Suppressor macrophage treated with lipopolysaccharide for 4 hours (primary cell): ENCODE measurements around the gene FYTTD1.
A peak's percentile ranks its signal among the peaks of the same experiment; 100 is the strongest.

Experiments used
- DNase-seq: peaks from one replicate; pipeline ENCODE4 v3.0.0-alpha.2; 2020

Gene FYTTD1

DNA sequence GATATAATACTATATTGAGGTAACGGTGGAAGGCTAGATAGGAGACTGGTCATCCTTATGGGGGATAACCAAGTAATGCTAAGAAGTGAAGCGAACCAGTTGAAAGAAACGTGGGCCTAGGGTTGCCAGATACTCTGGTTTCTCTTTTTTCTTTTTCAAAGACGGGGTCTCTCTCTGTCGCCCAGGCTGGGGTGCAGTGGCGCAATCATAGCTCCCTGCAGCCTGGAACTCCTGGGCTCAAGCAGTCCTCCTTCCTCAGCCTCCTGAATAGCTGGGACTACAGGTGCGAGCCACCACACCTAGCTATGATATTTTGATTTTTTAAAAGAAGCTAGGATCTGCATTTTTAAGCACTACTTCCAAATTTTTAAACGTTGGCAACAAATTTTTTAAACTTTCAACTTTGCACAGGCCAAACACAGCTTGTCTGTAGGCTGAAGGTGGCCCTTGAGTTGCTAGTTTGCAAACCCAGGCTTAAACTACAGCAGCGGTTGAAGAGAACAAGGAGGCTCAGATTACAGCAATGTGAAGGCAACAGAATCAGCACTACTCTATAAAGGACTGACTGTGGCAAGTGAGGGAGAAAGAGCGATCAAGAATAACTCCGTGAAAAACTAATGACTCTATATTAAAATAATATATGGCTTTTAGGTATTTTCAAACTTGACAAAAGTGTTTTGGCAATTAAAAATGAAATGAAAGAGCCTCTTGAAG lies 11.8 kb upstream of the FYTTD1 start:
- DNase-seq: no peak

DNA sequence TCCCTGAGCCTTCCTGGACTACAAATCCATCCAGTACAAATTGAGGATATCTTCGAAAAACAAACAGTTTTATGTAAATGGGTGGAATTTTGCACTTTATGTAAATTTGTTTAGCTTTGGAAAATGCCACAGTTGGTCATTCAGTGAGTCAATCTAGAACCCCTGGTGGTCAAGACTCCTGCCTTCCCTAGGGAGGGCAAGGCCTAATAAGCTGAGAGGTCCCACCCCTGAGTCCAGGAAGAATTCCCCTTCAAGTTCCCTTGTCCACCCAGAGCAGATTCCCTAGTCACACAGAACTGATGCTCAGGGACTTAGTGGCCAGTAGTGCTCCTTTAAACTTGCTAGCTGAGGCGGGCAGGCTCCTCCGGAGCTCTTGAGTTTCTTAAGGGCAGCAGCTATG lies 6.9 kb upstream of the FYTTD1 start:
- no peak for DNase-seq

DNA sequence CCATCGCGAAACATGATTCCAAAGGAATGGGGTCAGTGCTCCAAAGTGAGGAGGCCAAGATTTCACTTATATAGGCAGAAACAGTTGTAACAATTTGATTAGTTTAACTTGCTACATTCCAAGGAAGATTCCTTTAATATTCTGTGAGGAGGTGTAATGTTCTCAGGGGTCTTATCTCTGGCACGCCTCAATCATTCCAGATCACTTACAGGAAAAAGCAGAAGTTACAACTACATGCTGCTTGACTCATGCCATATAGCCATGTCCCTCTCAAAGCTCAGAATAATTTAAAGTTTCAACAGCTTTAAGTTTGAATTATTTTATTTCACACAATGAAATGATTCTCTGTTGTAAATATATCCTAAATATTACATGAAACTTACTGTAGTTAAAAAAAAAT lies 3.5 kb upstream of the FYTTD1 start:
- DNase-seq: no peak

DNA sequence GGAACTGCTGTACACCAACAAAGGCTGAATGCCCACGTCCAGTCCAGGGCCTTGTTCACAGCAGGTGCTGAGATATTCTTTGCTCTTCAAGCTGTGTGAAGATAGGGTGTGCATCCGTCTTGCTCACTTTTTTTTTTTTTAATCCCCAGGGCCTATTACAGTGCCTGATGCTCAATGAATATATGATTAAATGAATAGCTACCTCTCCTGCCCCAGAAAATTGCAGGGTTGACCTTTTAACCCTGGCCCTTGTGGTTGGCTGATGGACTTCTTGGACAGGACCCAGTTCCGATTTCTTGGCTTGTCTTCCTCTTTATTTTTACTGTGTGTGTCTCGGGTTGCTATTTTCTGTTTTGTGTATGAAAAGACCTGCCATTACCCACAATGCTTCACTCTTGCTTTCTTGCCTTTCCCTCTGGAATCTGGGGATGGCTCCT lies 2.9 kb upstream of the FYTTD1 start:
- DNase-seq: peak; percentile 81

DNA sequence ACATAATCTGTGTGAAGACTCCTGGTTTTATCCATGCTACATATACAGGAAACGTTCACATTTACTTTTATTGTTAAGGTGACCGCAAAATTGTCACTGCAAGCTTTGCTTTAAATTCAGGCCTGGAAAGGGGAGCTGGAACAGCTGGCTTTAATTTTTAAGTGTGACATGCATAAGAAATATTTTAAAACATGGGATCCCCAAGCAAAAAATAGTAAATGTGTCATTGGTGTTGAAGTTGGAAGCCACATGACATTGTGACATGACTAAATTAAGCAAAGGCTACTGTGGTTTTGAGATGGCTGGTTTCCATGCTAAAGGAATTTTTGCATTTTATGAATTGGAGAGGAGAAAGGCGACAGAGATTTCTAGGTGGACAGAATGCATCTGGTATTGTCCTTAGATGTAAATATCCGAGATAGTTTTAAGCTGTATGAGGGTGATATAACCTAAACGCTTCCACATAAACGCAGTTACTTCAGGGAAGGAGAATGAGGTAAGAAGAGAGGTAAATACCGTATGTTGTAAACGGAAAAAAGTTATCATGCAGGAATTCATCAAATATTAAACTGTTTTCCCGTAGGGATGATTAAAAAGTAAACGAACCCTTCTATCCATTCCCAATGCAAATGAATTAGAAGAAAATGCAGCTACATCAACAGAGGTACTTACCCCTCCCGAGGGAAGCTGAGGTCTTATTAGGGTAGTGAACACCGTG lies 927 bp upstream of the FYTTD1 start:
- DNase-seq: peak; percentile 61

DNA sequence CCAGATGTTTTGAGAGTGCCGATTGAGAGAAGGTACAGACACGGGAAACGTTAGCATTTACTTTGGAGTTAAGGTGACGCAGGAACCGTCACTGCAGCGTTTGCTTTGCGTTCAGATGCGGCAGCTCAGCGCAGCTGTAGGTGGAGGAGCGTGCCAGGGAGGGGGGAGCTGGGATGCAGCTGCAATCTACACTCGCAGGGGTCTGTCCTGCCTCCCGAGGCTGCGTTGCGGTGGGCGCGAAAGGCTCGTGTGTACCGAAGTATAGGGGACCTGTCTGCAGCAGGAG lies 425 bp upstream of the FYTTD1 start:
- DNase-seq: no peak

DNA sequence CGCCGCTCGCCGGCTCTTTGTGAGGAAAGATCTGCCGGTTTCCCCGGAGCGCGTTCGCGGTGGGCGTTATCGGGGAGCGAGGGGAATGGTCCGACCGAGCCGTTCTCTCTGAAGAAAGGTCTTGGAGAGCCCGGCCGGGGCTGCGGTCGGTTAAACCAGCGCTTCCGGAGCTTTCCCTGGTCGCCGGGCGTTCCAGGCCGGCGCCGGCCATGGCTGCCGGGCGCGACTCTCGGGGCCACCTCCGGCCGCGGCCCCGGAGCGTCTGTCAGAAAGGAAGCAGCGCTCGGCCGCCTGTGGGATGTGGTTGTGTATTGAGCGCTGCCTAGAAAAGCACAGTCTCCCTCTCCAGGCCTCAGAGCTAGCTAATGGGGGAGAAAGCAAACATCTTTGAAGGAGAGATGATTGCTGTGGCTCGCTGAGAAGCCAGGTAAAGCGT lies 731 bp downstream of the FYTTD1 start:
- DNase-seq: peak; percentile 80

DNA sequence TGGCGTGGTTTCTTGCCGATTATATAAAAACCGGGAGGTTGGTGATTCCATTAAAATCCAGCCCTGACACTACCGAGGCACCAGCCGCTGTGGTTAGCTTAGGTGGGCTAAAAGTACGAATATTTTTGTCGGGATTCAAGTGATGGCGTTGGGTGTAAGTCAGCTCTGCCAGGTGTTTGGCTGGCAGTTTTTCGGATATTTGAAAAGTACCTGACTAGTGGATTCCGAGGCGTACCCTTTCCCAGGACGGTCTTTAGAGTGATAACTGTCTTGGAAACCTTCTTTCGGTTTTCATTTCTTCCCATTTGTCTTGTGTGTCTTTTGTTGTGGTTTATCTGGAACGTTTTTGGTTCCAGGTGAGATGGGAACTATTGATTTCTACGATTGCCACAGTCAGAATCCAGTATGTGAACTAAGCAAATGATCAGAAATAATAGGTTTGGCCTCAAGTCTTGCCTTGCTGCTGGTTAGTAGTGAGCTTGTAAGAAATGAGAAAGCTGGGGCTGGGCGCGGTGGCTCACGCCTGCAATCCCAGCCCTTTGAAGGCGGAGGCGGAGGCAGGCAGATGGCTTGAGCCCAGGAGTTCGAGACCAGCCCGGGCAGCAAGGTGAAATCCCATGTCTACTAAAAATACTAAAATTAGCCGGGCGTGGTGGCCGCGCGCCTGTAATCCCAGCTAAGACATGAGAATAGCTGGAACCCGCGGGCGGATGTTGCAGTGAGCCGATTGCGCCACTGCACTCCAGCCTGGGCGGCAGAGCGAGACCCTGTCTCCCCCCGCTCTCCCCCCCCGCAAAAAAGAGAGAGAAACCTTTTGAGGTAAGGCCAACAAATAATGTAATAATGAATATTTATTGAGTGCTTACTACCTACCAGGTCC lies 1.4 kb downstream of the FYTTD1 start:
- DNase-seq: peak; percentile 63

DNA sequence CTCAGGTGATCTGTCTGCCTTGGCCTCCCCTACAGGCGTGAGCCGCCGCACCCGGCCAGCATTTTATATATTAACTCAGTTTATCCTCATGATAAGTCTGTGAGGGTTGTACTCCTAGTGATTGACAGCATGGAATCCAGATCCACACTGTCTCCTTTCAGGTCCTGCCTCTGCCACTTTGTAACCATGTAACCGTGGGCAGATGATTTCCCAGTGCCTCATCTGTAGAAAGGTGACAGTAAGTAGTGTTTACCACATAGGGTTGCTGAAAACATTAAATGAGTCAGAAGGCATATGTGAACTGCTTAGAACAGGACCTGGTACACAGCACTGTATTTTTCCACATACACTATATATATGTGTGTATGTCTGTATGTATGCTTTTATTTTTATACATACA lies 2.4 kb downstream of the FYTTD1 start:
- no peak for DNase-seq

DNA sequence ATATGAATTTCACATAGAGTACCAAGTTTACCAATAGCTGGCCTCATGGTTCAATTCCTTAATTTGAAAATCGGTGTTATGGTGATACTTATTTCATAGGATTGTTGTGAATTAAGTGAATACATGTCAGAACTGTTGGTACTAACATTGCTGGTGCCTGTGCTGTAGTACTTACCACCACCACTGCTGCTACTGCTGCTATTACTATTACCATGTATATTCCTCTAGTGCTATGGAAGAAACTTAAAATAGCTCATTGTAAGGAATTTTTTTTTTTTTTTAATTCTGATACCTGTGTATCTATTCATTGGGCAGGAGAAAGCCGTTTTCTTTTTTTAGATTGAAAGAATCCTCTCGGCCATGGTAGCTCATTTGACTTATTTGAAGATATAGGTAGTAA lies 3.6 kb downstream of the FYTTD1 start:
- DNase-seq: no peak

DNA sequence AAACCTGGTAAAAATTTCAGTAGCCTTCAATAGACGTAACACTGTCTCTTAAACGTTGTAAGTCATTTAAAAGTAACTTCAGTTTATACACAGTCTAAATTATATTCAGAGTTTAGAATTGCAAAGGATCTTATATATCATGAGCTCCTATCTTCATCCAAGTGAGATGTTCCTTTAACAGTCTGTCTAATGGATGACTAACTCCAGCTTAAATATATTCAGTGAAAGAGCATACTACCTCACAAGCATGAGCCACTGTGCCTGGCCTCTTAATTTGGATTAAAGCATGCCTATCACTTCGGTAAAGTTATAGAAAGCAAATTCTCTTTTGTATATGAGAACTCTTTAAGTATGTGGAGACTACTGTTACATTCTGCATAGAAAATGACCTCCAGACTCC lies 7.0 kb downstream of the FYTTD1 start:
- no peak for DNase-seq

DNA sequence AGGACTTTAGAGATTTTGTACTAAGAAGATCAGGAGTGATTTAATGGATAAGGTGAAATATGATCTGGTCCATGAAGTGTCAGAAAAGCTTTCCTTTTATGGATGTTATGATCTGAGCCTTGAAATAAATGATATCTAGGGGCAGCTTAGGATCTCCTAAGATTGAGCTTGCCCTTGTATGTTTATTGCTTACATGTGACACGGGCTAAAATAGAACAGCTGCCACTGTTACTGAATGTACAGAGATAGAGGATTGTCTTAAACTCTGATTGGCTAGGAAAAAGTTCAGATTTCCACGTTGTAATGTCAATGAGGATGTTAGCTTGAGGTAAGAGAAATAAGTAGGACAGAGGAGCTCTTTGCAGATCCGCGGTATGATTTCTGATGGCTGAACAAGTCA lies 8.8 kb downstream of the FYTTD1 start:
- no peak for DNase-seq

DNA sequence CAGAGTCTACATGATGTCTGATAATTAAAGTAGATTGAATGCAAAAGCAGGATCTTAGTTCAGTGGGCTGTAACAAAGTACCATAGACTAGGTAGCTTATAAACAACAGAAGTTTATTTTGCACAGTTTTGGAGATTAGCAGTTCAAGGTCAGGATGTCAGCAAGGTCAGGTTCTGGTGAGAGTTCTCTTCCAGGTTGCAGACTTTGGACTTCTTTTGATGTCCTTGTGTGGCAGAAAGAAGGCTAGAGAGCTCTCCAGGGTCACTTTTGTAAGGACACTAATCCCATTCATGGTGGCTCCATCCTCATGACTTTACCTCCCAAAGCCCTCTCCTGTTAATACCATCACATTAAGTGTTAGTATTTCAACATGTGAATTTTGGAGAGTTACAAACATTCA lies 12.1 kb downstream of the FYTTD1 start:
- no peak for DNase-seq

DNA sequence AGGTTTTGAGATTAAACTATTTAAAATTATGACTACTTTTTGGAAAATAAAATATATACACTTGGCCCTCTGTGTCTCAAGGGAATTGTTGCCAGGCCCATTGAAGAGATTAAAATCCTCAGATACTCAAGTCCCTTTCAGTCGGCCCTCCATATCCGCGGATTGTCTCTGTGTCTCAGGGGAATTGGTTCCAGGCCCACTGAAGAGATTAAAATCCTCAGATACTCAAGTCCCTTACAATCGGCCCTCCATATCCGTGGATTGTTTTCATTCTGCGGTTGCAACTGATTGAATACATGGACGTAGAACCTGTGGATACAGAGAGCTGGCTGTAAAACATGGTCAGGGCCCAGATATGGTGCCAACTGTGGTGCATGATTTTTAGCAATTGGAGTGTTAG lies 25.6 kb downstream of the FYTTD1 start:
- DNase-seq: no peak

DNA sequence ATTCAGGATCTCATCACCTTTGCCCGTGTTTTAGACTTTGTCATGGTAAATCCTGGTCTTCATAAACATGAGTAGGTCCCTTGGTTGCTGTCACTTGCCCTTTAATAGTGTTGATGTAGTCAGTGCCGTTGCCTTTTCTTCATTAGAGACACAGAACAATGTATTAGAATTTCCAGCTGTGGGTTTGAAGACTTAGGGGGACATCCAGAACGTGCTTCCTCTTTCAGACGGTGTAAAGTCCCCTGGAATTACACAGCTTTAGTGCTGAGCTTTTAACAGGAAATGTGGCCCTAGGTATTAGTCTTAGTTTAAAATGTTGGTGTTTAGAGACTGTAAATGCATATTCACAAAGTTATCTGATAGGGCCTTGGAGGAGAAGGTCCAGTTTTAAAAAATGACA lies 32.5 kb downstream of the FYTTD1 start:
- DNase-seq: peak; percentile 37

DNA sequence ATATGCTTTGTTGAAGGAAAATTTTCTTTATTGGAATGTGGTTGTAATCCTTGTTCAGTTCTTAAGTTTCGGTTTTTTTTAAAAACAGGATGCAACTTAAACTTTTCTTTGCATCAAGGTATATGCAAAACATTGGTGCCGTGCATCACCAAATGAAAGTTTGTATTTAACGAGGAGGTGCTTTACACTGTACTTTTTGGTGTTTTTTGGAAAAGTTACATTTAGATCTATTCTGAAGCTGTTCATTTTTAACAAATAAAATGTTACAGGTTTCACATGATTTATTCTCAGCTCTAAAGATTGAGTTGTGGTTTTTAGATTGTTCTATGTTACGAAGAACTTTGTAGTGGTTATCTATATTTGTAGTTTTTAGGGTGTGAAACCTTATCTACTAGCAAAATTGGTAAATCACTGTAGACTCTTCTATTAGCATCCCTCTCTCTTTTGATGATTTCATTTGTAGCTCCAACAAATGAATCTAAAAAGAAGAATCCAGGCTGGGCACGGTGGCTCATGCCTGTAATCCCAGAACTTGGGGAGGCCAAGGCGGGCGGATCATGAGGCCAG lies 34.4 kb downstream of the FYTTD1 start:
- DNase-seq: no peak

DNA sequence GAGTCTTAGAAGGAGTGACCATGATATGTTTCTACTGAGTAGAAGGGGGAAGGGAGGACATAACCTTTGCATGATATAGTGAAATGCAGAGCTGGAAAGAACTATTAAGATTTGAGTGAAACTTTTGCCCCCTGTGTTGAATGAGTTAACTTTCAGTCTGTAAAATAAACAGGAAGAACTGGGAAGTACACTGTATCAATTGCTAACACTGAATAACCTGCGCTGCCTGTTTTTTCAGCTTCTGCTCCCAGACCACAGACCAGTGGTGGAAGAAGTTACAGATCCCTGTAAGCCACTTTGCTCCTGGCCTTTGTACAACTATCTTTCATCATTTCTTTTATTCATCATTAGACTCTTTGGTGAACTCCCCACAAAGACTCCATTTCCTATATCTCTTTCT lies 37.7 kb downstream of the FYTTD1 start:
- no peak for DNase-seq

DNA sequence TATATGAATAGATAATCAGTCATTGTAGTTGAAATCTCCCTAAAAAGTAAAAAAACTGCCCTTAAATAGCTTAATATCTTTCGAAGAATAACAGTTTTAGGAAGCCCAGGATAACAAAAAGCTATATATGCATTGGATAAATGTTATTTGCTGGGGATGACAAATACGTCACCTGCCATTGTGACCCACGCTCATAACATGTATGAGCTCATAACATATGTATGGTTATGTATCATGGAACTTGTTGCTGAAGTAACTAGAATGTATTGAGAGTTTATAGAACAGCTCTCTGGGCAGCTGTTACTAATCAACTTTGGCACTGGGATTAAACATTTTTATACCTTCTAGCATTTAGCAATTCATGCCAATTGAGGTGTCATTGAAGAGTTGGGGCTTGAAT lies 39.6 kb downstream of the FYTTD1 start:
- no peak for DNase-seq

DNA sequence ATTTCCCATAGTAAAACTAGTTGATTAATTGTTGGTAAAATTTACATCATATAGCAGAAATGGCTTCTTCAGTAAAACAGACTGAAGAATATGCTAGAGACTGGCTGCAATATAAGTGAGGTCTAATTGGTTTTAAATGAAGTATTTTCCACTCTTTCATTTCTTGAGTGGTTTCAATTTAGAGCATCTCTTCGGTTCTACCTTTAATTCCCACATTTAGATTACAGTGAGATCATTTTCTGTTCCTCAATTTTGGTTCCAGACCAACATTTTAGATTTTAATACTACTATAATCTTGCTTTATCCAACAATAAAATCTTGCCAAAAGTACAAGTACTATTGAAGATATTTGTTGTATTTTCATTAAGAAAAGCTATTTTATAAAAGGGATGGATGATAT lies 40.4 kb downstream of the FYTTD1 start:
- DNase-seq: no peak

DNA sequence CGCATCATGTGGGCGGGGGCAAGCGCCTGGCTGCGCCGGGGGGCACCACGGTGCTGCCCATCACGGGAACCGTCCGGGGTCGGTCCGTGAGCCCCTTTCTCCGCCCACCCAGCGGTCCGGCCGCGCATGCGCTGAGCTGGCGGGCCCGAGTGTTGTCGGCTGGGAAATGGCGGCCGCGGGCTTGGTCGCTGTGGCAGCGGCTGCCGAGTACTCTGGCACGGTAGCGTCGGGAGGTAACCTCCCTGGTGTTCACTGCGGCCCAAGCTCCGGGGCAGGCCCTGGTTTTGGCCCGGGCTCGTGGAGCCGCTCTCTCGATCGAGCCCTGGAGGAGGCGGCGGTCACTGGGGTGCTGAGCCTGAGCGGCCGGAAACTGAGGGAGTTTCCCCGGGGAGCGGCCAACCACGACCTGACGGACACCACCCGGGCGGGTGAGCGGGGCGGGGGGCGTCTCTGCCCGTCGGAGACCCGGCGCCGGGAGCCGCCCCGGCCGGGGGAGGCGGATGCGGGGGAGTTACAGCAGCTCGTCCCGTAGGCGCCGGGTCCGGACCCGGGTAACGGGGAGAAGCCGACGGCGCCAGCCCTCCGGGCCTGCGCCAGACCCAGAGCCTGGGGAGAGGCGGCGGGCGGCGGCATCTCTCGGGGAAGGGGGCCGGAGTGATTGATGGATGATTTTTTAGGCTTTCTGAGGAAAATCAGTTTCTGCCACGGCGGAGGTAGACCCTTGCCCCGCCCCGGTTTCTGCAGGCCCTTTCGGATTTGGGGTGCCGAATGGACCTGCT lies 41.6 kb downstream of the FYTTD1 start, which contains the start of gene LRCH3:
Gene LRCH3, plus strand, starts transcription at position 142 of the 779 bp plus-strand sequence. Its CDS starts 25 bp downstream, at position 167.
- DNase-seq: peak; percentile 81

DNA sequence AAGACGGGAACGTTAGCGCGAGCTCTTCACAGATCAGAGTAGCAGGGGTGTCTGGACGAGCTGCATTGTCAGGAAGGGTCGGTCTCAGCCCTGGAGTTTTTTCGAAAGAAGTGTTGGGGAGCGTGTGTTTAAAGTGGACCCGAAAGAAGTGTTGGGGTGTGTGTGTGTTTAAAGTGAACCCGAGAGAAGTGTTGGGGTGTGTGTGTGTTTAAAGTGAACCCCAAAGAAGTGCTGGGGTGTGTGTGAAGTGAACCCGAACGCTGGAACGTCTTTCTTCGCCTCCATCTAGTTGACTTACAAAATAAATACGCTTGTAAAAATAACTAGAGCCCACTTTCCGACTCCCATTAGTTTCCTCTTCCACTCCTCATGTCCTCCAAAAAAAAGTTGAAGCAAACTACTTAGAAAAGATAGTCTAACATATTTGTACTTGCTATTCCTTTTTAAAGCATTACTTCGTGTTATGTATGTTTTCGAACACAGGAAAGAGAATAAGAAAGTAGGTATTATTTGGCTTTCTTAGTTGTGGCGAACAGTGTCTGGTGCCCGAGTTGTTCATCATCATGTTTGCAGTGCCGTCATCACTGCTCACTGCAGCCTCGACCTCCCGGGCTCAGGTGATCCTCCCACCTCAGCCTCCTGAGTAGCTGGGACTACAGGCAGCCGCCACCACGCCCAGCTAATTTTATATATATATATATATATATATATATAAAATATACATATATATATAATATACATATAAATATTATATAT lies 42.4 kb downstream of the FYTTD1 start:
- peak; percentile 13 for DNase-seq

DNA sequence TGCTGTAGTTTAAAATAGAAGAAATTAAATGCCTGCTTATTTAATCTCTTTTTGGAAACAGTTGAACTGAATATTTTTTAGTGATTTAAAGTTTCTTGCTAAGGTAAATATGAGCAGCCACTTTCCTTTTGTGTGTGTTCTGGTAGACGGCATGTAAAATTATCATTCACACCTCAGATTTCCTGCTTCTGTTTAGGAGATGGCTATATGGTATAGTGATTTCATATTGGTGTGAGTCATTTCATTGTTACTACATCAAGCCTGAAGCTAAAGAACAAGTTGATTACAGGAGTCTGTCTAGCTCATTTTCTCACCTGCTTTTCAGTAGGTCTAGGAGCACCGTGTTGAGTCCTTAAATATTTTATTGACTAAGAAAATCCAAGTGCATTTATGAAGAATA lies 43.6 kb downstream of the FYTTD1 start:
- peak; percentile 52 for DNase-seq
